Measurements from ENCODE around the gene MYL6B.
A peak's percentile ranks its signal among the peaks of the same experiment; 100 is the strongest.

DNA sequence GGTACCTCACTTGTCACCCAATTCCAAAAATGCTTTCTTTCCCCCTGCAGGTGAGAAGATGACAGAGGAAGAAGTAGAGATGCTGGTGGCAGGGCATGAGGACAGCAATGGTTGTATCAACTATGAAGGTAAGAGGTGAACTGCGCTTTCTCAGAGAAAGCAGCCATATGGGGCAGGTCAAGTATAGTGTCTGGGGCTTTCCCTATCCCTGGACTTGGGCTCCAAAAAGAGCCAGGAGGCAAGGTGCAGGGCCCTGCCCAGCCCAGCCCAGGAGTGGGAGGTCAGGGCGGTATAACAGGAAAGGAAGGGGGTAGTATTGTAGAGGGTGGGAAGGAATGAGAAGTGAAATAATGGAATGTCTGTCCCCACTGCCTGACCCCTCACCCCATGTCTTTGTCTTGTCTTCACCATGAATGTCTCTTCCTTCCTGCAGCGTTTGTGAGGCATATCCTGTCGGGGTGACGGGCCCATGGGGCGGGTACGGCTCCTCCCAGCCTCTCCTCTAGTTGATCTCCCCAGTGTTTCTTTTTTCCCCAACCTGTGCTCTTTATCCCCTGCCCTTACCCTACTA lies 7.9 kb downstream of the MYL6B start:
- TF ChIP-seq, protein P1, sequence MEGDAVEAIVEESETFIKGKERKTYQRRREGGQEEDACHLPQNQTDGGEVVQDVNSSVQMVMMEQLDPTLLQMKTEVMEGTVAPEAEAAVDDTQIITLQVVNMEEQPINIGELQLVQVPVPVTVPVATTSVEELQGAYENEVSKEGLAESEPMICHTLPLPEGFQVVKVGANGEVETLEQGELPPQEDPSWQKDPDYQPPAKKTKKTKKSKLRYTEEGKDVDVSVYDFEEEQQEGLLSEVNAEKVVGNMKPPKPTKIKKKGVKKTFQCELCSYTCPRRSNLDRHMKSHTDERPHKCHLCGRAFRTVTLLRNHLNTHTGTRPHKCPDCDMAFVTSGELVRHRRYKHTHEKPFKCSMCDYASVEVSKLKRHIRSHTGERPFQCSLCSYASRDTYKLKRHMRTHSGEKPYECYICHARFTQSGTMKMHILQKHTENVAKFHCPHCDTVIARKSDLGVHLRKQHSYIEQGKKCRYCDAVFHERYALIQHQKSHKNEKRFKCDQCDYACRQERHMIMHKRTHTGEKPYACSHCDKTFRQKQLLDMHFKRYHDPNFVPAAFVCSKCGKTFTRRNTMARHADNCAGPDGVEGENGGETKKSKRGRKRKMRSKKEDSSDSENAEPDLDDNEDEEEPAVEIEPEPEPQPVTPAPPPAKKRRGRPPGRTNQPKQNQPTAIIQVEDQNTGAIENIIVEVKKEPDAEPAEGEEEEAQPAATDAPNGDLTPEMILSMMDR (IDR thresholded peaks at IDR 0.05): no peak
- TF ChIP-seq POLR2AphosphoS5 (IDR thresholded peaks at IDR 0.05) (peak in 1 of 2 donors; percentile 44), EP300 (IDR thresholded peaks at IDR 0.05) (no peak)

Data from esophagus muscularis mucosa (tissue), 4 donors.